Endodermal cell (in vitro differentiated cells): ENCODE results near the gene KLHL22. TPM values are rescaled to one million over a fixed set of nuclear protein-coding genes. Genes with fewer than 3 reads are reported as not detected.
"Not testable (repeated sequence)": the region's sequence is repeated elsewhere in the genome, so short reads cannot be mapped to it uniquely, and the experiment has no call there.

ENCODE experiments used
- DNase-seq: peaks from one replicate; pipeline ENCODE4 v3.0.0-alpha.2; 2017
- H3K27ac ChIP-seq: 2 replicates; pipeline ENCODE4 v1.5.1; 2013; ENCODE audit warnings: mild to moderate bottlenecking, low read depth, low read length, moderate library complexity
- H3K27me3 ChIP-seq: 2 replicates; pipeline ENCODE4 v1.6.1; 2013; ENCODE audit warnings: mild to moderate bottlenecking, low read length, moderate library complexity; ENCODE audit not compliant: insufficient read depth, control insufficient read depth, poor library complexity, severe bottlenecking
- H3K36me3 ChIP-seq: 2 replicates; pipeline ENCODE4 v1.7.0; 2013; ENCODE audit warnings: mild to moderate bottlenecking, low read length, moderate library complexity; ENCODE audit not compliant: control insufficient read depth, insufficient read depth
- H3K4me1 ChIP-seq: one replicate; pipeline ENCODE4 v1.7.0; 2013; ENCODE audit warnings: low read length; ENCODE audit not compliant: control insufficient read depth, insufficient read depth
- H3K4me3 ChIP-seq: 2 replicates; pipeline ENCODE4 v1.5.1; 2013; ENCODE audit warnings: mild to moderate bottlenecking, low read length, moderate library complexity
- H3K9ac ChIP-seq: 2 replicates; pipeline ENCODE4 v1.6.1; 2013; ENCODE audit warnings: mild to moderate bottlenecking, low read length, moderate library complexity; ENCODE audit not compliant: poor library complexity, severe bottlenecking; ENCODE audit errors: extremely low read depth
- H3K9me3 ChIP-seq: 2 replicates; pipeline ENCODE4 v1.6.1; 2013; ENCODE audit warnings: mild to moderate bottlenecking, low read length, moderate library complexity; ENCODE audit not compliant: control insufficient read depth
- H3K27ac Mint-ChIP-seq: 2 replicates; pipeline ENCODE4 v1.8.0; 2020; ENCODE audit warnings: mixed read lengths
- H3K27me3 Mint-ChIP-seq: 2 replicates; pipeline ENCODE4 v1.8.0; 2021; ENCODE audit warnings: mild to moderate bottlenecking, mixed read lengths; ENCODE audit not compliant: insufficient read depth
- H3K36me3 Mint-ChIP-seq: 2 replicates; pipeline ENCODE4 v1.8.0; 2020; ENCODE audit warnings: low read depth, mixed read lengths
- H3K4me1 Mint-ChIP-seq: 2 replicates; pipeline ENCODE4 v1.8.0; 2020; ENCODE audit warnings: mixed read lengths
- H3K4me3 Mint-ChIP-seq: 2 replicates; pipeline ENCODE4 v1.8.0; 2020; ENCODE audit warnings: mild to moderate bottlenecking, moderate library complexity, mixed read lengths
- H3K9me3 Mint-ChIP-seq: 2 replicates; pipeline ENCODE4 v1.8.0; 2020; ENCODE audit warnings: mild to moderate bottlenecking, mixed read lengths
- WGBS, 2 experiments: methylation state at CpG; one replicate each; pipeline versions ENCODE4 v1.1.5 to v1.1.7; 2013; ENCODE audit warnings: missing lambda C conversion rate in 2 of 2, mixed read lengths in 1 of 2; ENCODE audit not compliant: insufficient coverage in 1 of 2, insufficient read length in 1 of 2; 5-methylcytosine and 5-hydroxymethylcytosine counted together
- total RNA-seq, 2 donors: library from RNA; stranded (reverse); fragmentation: NEBNext Ultra II Directional in 1 of 2; extraction: Animal tissue kit (Norgen Biotek cat#: 25700) in 1 of 2; gene quantifications; 2 replicates in 1 of 2; 3 replicates in 1 of 2; pipeline ENCODE4 v1.2.1, GENCODE V29; 2021
- TF ChIP-seq, protein P1 (sequence below): fragments of 200-600 bp; sonication (generic); conservative IDR thresholded peaks from 2 replicates; pipeline ENCODE4 v1.5.0; 2021; ENCODE audit warnings: antibody characterized with exemption, mild to moderate bottlenecking

The KLHL22 gene
- total RNA-seq, 2 donors from 2014 or later = 26.5 to 32.8 TPM

DNA sequence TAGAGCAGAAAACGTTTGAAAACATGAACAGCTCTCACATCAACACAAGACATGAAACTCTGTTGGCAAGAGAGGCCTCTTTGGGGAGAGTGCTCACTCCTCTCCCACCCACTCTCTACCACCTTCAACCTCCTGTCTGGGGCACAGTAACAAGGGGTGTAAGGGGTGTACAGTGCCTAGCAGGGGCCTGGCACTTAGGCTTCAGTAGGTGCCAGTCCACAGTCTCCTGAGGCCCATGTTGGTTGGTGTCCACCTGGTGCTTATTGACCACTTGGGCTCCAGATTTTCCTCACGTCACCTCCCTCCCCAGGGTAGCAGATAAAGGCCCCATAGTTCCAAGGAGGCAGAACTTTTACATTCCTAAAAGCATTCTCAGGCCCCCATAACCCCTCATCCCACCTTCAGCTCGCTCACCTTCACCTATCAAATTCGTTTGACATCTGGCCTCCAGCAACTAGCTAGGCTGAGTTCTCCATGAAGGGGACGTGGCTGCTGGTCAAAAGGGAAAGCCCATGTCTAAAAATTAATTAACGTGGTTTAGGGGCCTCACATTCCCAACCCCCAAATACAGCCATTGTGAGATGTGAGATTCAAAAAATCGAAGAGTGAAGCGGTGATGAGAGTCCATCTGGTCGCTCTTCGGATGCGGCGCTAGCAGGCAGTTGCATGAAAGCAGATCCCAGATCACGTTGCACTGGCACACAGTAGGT is 11.1 kb upstream of the KLHL22 start:
- H3K9me3 ChIP-seq = no peaks in the 10 kb centered on the region
- no peaks in the 10 kb centered on the region for H3K27me3 ChIP-seq
- WGBS, 2 experiments = 60 to 82% methylated on average over 1 to 13 of the region's 13 CpGs
- DNase-seq = no peak
- Mint-ChIP-seq H3K9me3 (no peaks in the 10 kb centered on the region), H3K4me1 (peaks cover 30% of the 10 kb centered on the region), H3K36me3 (peaks cover 5% of the 10 kb centered on the region), H3K4me3 (peak overlapping the region; percentile 85), H3K27me3 (no peaks in the 10 kb centered on the region), H3K27ac (no peak overlapping the region)
- H3K27ac ChIP-seq = no peak overlapping the region
- TF ChIP-seq, protein P1, sequence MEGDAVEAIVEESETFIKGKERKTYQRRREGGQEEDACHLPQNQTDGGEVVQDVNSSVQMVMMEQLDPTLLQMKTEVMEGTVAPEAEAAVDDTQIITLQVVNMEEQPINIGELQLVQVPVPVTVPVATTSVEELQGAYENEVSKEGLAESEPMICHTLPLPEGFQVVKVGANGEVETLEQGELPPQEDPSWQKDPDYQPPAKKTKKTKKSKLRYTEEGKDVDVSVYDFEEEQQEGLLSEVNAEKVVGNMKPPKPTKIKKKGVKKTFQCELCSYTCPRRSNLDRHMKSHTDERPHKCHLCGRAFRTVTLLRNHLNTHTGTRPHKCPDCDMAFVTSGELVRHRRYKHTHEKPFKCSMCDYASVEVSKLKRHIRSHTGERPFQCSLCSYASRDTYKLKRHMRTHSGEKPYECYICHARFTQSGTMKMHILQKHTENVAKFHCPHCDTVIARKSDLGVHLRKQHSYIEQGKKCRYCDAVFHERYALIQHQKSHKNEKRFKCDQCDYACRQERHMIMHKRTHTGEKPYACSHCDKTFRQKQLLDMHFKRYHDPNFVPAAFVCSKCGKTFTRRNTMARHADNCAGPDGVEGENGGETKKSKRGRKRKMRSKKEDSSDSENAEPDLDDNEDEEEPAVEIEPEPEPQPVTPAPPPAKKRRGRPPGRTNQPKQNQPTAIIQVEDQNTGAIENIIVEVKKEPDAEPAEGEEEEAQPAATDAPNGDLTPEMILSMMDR = no peak
- H3K4me1 ChIP-seq = peaks cover 4% of the 10 kb centered on the region
- peaks cover 4% of the 10 kb centered on the region for H3K36me3 ChIP-seq
- H3K9ac ChIP-seq = no peak overlapping the region
- peak overlapping the region; percentile 100 for H3K4me3 ChIP-seq

- not testable (repeated sequence) for H3K9me3 Mint-ChIP-seq, H3K27ac ChIP-seq, H3K27me3 Mint-ChIP-seq, H3K27me3 ChIP-seq, H3K4me1 ChIP-seq, H3K9ac ChIP-seq, H3K4me3 Mint-ChIP-seq, H3K9me3 ChIP-seq, H3K36me3 ChIP-seq, DNase-seq, H3K4me3 ChIP-seq
- Mint-ChIP-seq H3K27ac (peak overlapping the region; percentile 8), H3K4me1 (peaks cover 15% of the 10 kb centered on the region), H3K36me3 (peaks cover 19% of the 10 kb centered on the region)
- 90 to 95% methylated on average over 3 to 5 of the region's 5 CpGs for WGBS, 2 experiments
These were observed 8.8 kb upstream of the KLHL22 start for GRCh38 chr22:20504293-20504922.

GRCh38 chr22:20503816-20504215 is 8.2 kb upstream of the KLHL22 start:
- H3K9ac ChIP-seq = no peak overlapping the region
- H3K27ac Mint-ChIP-seq = peak overlapping the region; percentile 8
- H3K36me3 ChIP-seq = peaks cover 3% of the 10 kb centered on the region
- no peak overlapping the region for H3K4me3 ChIP-seq
- no peak for DNase-seq
- H3K9me3 ChIP-seq = no peaks in the 10 kb centered on the region
- WGBS, 2 experiments = 96 to 100% methylated on average over 2 of the region's 2 CpGs
- H3K27me3 ChIP-seq = no peaks in the 10 kb centered on the region
- H3K4me1 Mint-ChIP-seq = peaks cover 9% of the 10 kb centered on the region
- no peak overlapping the region for H3K4me3 Mint-ChIP-seq
- H3K27ac ChIP-seq = no peak overlapping the region
- H3K36me3 Mint-ChIP-seq = peaks cover 23% of the 10 kb centered on the region
- no peaks in the 10 kb centered on the region for H3K9me3 Mint-ChIP-seq
- H3K4me1 ChIP-seq = peaks cover 4% of the 10 kb centered on the region
- H3K27me3 Mint-ChIP-seq = no peaks in the 10 kb centered on the region
- TF ChIP-seq, protein P1 = no peak
